GM21515 (cell line): ENCODE results near the gene SYTL4.
"Not testable (repeated sequence)": the region's sequence is repeated elsewhere in the genome, so short reads cannot be mapped to it uniquely, and the experiment has no call there.

Source experiments
- ATAC-seq: cut with Tn5 transposase; IDR thresholded peaks from one replicate; pipeline ENCODE4 v1.9.1; 2021; ENCODE audit not compliant: unreplicated experiment

SYTL4 gene

DNA sequence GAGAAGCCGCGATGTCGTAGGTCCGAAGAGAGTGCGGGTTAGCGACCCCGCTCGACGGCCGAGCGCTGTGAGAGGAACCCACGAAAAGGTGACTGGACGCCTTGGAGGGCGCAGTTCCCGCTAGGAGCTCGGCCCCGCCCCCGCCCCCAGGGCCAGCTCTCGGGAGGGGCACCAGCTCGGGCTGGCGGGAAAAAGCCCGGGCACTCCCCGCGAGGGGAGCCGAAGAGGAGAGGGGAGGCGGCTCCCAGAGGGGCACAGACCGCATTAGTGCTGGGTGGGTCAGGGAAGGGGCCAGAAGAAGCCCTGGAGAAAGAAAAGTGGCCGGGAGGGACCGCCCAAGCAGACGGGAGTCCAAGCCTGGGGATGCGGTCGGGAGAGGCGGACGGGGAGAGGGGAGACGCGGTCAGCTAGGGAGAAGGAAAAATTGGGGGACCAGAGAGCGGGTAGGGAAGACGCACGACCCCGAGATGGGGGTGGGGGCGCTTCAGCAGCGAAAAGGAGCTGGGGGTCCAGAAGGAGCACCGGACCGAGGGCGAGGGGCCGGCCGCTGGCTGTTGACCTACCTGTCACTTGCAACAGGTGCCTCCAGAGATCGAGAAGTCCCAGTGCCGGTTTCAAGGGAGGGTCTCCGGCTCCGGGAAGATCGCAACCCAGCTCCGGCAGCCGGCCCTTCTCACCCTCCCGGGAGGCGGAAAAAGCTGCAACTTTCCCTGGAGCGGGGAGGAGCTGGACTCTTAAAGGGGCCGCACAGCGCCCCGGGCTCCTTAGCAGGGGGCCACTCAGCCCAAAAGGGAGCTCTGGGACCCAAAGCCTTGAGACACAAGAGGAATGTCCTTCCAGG lies at the start of gene SYTL4:
TSS of gene SYTL4 (minus strand) at position 681 of the 841 bp plus-strand sequence. CDS start 30,084 bp downstream, outside the sequence.
- no peak for ATAC-seq

DNA sequence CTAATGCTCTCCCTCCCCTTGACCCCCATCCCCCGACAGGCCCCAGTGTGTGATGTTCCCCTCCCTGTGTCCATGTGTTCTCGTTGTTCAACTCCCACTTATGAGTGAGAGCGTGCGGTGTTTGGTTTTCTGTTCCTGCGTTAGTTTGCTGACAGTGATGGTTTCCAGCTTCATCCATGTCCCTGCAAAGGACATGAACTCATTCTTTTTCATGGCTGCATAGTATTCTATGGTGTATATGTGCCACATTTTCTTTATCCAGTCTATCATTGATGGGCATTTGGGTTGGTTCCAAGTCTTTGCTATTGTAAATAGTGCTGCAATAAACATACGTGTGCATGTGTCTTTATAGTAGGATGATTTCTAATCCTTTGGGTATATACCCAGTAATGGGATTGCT lies 37.5 kb upstream of the SYTL4 start:
- ATAC-seq = not testable (repeated sequence)

DNA sequence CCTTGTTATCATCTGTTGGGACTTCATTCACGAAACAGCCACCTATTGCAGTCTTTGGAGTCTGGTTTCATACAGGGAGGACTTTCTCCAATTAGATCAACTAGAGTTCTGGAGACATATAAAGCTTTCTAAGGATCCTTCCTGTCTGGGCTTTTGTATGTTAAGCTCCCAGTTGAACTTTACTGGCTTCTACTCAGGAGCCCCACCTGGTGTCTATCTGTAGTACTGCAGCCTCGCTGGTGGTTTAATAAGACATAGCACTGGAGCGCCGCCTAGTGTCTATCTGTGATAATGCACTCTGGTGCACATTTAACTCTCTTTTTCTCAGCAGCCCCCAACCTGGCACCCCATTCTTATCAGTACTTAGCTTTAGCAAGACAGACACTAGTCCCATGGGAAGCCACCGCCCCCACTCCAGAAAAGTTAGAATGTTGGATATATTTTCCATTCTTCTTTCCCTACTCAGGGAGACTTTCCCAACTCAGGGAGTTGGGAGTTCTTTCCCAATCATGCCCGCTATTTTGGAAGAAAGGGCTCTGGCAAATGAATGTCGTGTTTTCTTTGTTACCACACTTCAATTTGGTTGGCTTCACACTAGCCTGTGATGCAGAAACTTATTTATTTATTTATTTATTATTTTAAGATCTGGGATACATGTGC lies 36.9 kb upstream of the SYTL4 start:
- ATAC-seq = no peak

DNA sequence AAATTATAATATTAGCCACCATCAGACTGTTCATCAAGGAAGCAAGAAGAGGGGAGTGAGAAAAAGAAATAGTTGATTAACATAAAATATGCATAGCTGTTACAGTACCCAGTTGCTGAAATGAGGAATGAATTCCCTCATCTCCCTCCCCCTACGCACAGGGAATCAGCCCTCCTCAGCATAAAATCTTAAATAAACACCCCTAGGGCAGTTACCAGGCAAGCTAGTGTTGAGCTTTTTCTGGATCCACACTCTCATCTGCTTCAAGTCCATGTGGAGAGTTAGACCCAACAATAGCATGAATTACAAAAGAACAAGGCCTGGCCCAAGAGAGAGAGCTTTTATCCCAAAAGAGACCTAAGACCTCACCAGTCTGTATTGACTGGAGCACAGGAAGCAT lies 19.0 kb upstream of the SYTL4 start:
- ATAC-seq = no peak

DNA sequence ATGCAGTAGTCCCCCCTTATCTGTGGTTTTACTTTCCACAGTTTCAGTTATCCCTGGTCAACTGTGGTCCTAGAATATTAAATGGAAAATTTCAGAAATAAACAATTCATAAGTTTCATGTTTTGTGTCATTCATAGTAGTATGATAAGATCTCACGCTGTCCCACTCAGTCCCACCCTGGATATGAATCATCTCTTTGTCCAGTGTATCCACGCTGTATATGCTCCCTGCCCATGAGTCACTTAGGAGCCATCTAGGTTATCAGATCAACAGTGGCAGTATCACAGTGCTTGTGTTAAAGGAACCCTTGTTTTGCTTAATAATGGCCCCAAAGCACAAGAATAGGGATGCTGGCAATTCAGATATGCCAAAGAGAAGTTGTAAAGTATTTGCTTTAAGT lies 16.2 kb upstream of the SYTL4 start:
- no peak for ATAC-seq

DNA sequence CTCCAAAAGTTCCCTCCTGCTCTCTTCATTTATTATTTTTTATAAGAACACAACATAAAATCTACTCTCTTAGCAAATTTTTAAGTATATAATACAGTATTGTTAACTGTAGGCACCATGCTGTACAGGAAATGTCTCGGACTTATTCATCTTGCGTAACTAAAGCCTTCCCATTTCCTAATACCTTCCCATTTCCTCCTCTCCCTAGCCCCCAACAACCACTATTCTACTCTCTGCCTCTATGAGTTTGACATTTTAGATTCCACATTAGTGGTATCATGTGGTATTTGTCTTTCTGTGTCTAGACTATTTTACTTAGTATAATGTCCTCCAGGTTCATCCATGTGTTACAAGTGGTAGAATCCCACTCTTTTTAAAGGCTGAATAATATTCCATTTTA lies 15.8 kb upstream of the SYTL4 start:
- no peak for ATAC-seq

DNA sequence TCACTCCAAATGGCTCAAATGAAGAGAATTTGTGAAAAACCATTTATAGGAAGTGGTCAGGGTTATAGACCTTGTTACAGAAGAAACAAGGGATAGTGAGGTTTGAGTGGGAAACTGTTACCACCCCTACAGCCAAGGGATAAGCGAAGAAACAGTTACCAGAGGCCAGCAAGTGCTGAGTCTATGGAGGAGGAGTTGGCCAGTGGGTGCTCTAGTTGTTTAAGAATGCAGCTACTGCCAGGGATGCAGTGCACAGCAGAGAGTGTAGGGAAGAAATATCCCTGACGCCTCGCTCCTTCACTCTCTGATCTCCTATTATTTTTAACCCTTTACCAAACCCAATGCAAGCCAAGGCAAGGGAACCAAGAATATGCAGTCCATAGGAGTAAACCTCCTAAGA lies 15.2 kb upstream of the SYTL4 start:
- no peak for ATAC-seq

DNA sequence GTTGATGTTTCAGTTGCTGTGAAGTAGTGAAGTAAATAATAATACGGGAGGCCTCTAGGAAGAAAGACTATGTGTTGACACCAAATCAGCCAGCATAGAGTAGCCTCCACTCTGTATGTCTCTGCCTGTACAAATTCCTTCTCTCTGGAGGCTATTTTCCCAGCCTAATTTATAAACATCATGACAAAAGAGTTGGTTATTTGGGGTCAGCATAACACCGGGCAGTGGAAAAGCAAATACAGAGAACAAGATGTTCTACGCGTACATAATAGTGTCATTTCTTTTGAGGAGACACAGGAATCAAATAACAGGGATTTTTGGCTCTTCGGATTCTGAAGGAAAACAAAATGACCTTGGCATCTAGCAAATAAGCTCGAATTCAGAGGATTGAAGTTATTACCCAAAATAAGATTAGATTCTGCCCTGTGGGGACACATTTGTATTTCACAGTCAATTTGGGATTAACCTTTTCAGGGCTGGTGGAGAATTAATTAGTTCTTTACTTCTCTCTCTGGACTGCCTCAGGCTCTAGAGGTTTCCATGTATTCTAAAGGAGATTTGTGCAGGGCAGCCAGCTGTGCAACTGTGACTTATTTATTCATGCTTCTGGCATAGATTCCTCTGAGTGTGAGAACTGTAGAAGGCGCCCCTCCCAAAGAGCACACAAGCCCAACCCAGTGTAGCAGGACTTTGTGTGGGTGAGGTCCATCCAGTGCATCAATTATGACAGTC lies 14.1 kb upstream of the SYTL4 start:
- no peak for ATAC-seq

DNA sequence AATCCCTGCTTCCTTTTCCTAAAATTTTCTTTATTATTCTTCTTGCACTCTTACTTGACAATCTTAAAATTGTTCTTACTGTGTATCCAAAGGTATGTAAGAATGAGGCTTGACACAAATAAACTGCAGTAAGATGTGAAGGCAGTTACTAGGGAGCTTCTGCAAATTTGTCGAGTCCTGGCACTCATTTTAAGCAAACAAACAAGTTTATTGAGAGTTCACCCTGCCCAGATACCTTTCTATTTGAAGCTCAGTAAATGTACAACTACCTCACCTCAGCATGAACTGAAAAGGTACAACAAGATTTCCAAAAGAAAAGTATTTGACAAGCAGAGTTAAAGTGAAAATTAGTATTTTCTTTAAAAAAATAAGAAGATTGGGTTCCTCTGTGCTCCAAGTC lies 13.3 kb upstream of the SYTL4 start:
- ATAC-seq = no peak

DNA sequence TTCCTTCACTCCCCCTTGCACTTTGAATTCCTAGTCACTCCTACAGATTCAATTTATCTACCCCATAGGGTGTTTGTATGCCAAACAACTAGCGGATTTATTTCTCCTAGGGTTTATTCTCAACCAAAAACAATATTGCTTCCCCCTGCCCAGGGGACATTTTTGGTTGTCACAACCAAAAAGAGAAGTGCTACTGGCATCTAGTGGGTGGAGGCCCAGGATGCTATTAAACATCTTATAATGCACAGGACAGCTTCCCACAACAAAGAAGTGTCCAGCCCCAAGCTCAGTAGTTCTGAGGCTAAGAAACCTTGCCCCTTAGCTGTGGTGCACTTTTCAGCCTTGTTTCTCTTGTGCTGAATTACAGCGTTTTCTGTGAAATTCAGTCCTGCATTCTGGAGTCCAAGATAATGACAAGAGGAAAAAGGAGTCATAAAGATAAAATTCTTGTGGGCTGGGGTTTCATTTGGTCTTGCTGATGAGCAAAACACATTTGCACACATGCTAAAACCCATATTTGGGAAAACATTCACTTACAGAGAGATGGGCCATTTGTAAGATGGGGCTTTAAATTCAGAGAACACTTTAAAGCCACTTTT lies 11.2 kb upstream of the SYTL4 start:
- ATAC-seq = no peak

DNA sequence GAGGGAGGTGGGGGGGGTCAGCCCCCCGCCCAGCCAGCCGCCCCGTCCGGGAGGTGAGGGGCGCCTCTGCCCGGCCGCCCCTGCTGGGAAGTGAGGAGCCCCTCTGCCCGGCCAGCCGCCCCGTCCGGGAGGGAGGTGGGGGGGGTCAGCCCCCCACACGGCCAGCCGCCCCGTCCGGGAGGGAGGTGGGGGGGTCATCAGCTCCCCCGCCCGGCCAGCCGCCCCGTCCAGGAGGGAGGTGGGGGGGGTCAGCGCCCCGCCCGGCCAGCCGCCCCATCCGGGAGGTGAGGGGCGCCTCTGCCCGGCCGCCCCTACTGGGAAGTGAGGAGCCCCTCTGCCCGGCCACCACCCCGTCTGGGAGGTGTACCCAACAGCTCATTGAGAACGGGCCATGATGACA lies 7.9 kb downstream of the SYTL4 start:
- ATAC-seq = not testable (repeated sequence)

DNA sequence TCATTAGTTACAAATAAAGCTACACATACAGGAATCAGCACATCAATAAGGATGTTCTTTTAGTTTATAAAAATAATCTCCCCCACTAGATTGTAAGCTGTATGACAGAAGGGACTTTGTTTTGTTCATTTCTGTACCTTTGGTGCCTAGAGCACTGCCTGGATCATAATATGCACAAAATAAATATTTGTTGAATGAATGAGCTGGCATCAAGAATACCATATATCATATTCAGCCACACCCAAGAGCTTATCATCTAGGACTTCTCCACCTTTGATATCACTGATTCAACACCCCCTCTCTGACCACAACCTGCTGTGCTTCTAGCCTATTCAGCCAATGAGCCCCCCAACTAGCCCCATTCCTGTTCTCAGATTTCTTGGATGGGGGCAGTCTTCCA lies 10.6 kb downstream of the SYTL4 start:
- ATAC-seq = no peak

DNA sequence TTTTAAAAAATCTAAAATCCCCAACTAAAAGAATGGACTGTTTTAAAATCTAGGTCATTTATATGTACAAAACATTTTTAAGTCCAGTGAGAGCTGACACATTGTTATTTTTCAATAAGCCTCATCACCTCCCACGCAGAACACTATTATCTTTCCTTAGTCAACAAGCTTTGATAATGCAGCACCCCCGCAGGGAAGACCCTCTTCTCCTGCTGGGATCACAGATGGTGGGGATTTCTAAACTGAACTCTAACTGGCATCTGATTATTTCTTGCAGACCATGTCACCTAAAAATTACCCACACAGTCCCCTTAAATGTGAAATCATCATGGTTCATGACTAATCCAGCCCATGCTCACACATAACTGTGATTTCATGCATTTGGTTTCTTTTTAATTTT lies 11.6 kb downstream of the SYTL4 start:
- no peak for ATAC-seq

DNA sequence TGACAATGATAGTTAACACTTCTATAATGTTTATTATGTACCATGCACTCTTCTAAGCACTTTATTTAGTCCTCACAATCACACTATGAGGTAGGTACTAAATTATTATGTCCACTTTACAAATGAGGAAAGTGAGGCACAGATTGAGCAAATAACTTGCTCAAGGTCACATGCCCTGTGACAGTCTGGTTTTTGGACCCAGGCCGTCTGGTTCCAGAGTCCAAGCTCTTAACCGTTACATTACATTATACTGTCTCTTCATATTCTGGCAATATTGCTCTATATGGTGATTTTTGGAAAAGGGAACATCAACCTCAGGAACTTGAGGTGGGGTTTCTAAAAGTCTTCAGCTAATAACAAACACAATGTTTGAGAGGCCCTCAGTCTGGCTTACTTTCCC lies 12.8 kb downstream of the SYTL4 start:
- no peak for ATAC-seq

DNA sequence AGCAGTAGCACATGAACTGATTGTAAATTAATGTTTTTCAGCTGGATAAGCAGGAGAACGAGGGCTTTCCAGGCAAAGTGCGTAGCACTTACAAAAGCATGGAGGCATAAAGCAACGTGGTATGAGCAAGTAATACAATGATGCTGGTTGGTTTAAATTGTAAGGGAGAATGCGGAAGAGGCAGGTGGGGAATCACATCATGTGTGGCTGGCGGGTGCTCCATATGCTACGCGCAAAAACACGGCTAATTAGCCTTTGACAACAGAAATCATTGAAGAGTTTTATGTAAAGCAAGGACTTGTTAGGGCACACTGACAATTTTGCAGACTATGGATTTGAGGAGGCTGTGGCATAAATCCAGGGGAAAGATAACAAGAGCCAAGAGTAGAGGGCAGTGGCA lies 14.6 kb downstream of the SYTL4 start:
- no peak for ATAC-seq

DNA sequence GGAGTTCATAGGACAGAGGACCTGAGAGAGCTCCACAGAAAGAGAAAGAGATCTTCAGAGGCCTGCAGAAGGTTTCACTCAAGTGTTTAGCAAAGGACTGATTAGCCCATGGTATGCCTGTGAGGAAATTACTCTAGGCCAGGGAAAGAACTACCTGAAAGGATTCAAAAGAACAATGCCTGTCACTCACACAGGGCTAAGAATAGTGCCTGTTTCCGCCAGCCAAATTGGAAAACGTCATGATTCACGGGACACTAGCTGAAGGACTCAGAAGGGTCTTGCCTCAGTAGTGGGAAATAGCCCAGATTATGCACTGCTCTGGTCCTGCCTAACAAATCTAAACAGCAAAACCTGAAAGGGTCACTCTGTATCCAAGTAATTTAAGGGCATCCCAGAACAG lies 21.1 kb downstream of the SYTL4 start:
- ATAC-seq = no peak

DNA sequence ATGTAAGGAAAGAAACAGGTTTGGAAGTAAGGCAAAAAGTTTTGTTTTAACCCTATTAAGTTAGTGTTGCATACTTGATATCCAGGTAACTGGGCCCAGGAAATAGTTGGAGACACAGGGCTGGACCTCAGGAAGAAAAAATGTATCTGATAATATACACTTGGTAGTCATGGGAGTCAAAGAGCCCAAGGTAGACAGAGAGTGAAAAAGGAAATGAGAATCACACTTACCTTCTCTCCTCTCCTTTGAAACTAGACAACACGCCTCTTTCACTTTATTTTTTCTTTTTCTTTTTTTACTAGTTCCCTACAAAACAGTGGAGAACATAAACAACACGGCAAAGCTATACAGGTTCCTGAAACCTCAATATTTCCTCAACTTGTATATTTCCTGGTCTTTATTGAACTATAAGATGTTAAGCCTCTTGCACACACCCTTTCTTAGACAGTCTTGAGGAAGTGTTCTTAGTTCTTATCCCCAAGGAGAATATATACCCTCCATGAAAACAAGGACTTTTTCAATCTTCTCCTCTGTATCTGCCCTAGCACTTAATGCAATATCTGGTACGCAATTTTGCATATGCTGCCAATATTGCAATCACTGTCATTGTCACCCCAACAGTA lies 27.2 kb downstream of the SYTL4 start:
- ATAC-seq = no peak

DNA sequence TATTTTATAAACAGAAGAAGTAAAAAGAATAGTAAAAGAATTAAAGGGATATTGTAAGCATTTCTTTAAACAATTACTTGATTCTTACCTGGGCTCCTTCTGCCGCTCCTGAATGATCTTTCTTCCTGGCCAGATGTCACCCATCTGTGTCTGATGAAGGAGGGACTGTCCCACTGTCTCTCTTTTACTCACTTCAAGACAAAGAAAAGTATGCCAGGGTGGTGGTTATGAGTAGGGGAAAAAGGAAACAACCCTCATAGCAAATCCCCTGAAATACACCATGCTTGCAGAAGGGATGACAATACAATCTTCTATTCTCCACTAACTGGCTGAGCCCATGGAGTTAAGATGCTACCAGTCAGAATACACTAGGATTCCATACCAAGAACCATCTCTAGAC lies 31.1 kb downstream of the SYTL4 start:
- ATAC-seq = no peak

DNA sequence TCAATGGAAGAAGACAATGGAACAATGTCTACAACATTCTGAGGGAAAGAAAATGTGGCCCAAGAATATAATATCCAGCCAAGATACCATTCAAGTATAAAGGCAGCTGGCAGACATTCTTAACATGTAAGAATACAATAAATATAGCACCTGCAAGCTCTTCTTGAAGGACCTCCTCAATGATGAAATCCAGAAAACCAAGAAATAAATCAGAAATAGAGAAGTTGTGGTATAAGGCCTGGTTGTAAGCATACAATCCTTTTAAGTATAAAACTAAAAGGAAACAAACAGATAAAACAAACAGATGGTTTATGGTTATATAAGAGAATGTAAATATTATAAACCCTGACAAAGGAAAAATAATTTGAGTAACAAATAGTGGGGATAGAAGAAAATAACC lies 33.4 kb downstream of the SYTL4 start:
- ATAC-seq = no peak

DNA sequence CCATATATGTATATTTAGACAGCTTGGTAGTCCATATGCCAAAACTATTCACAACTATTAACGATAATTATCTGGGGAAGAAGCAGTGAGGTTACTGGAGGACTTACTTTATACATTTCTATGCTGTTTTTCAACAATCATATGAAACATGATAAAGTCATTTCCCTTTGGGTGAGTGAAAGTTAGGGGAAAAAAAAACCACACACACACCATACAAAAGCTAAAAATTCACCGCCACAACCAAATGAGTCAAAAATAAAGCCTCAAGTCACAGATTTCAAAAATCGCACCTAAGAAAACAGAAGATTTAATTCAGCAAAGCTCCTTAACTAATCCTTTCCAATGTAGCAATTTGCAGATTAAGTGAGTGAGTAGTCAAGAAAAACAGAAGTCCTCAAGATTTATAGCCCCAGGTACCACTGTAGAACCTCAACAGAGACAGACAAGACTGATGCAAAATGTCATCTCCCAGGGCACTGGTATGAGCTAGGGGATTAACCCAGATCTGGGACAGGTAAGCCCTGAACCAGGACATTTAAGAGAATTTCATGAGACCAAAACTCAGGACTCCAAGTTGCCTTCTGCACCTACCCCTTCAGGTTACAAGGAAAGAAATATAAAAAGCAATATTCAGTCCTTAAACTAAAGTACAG lies 35.1 kb downstream of the SYTL4 start:
- no peak for ATAC-seq

DNA sequence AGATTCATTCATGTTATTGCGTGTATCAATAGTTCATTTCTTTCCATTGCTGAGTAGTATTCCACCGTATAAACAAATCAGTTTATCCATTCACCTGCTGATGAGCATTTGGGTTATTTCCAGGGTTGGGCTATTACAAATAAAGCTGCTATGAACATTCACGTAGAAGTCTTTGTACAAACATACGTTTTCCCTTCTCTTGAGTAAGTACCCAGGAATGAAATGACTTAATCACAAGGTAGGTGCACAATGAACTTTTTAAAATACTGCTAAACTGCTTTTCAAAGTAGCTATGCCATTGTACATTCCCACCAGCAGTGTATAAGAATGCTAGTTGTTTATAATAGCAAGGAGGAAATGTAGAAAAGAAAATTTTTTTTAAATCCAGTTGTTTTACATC lies 35.9 kb downstream of the SYTL4 start:
- no peak for ATAC-seq
